H1 (cell line): ENCODE results near the gene NOVA1. TPM values are rescaled to one million over a fixed set of nuclear protein-coding genes. Genes with fewer than 3 reads are reported as not detected.

ENCODE experiments used
- CTCF ChIA-PET: fragments of 300-600 bp; sonication (Branson Sonifier 250); formaldehyde crosslinking; loops from one replicate; lab custom pipeline; 2021; ENCODE audit not compliant: partially characterized antibody; lab: Charles Lee
- POLR2A ChIA-PET: fragments of 300-600 bp; sonication (Branson Sonifier 250); formaldehyde crosslinking; loops from one replicate; lab custom pipeline; 2021; ENCODE audit warnings: inconsistent platforms; ENCODE audit not compliant: partially characterized antibody; lab: Charles Lee
- DNase-seq, 2 experiments: peaks; one replicate each; pipeline versions ENCODE4 v3.0.0 to v3.0.0-alpha.2; 2010 to 2022; ENCODE audit warnings: low spot score in 2 of 2, low read depth in 1 of 2, mixed read lengths in 1 of 2
- FAIRE-seq: peaks from 2 replicates; lab custom pipeline; 2011; peaks lifted over from hg19 to GRCh38; lab: Jason Lieb, UNC
- H2AFZ ChIP-seq: 2 replicates; pipeline ENCODE4 v1.8.1; 2012; ENCODE audit warnings: low read length, inconsistent platforms
- H2AK5ac ChIP-seq: 2 replicates; pipeline ENCODE4 v1.6.1; 2013; ENCODE audit warnings: low read depth, low read length
- H2BK120ac ChIP-seq: replicated peaks from 2 replicates; pipeline ENCODE3; 2013; ENCODE audit warnings: low read depth, low read length, inconsistent platforms
- H2BK12ac ChIP-seq: 2 replicates; pipeline ENCODE4 v1.6.1; 2013; ENCODE audit warnings: low read depth, low read length
- H2BK15ac ChIP-seq: 2 replicates; pipeline ENCODE4 v1.6.1; 2013; ENCODE audit warnings: low read length
- H2BK20ac ChIP-seq: 2 replicates; pipeline ENCODE4 v1.6.1; 2013; ENCODE audit warnings: low read length
- H2BK5ac ChIP-seq: 2 replicates; pipeline ENCODE4 v1.6.1; 2013; ENCODE audit warnings: low read depth, low read length
- H3K14ac ChIP-seq: 2 replicates; pipeline ENCODE4 v1.6.1; 2013; ENCODE audit warnings: inconsistent platforms; ENCODE audit not compliant: insufficient read length
- H3K18ac ChIP-seq: 2 replicates; pipeline ENCODE4 v1.6.1; 2013; ENCODE audit warnings: low read length; ENCODE audit errors: extremely low read depth
- H3K23ac ChIP-seq: 2 replicates; pipeline ENCODE4 v1.6.1; 2013; ENCODE audit warnings: inconsistent platforms; ENCODE audit not compliant: insufficient read length
- H3K23me2 ChIP-seq: 2 replicates; pipeline ENCODE4 v1.6.1; 2013; ENCODE audit warnings: low read depth, low read length
- H3K27ac ChIP-seq: 2 replicates; pipeline ENCODE4 v1.6.1; 2011; ENCODE audit warnings: low read depth, low read length, inconsistent platforms
- H3K27me3 ChIP-seq, 4 experiments: replicated peaks in 1 of 4; 1 replicate in 1 of 4; 2 replicates in 3 of 4; pipeline versions ENCODE4 v1.6.1 to v1.8.1; 2011 to 2013; ENCODE audit warnings: low read length in 3 of 4, mild to moderate bottlenecking in 3 of 4, inconsistent platforms in 2 of 4, mixed read lengths in 2 of 4, moderate library complexity in 1 of 4; ENCODE audit not compliant: control insufficient read depth in 3 of 4, insufficient read depth in 3 of 4; ENCODE audit errors: extremely low read depth in 1 of 4
- H3K36me3 ChIP-seq, 4 experiments: 2 replicates each; pipeline versions ENCODE4 v1.6.1 to v1.8.1; 2011 to 2013; ENCODE audit warnings: mild to moderate bottlenecking in 4 of 4, low read length in 3 of 4, moderate library complexity in 2 of 4, control low read depth in 1 of 4, inconsistent platforms in 1 of 4; ENCODE audit not compliant: insufficient read depth in 4 of 4, control insufficient read depth in 2 of 4
- H3K4ac ChIP-seq: replicated peaks from 2 replicates; pipeline ENCODE3; 2013; ENCODE audit warnings: low read length, low read depth, mixed read lengths, inconsistent platforms; ENCODE audit not compliant: insufficient read length
- H3K4me1 ChIP-seq, 4 experiments: replicated peaks in 1 of 4; 1 replicate in 1 of 4; 2 replicates in 3 of 4; pipeline versions ENCODE4 v1.6.1 to v1.8.1; 2011 to 2013; ENCODE audit warnings: low read length in 3 of 4, inconsistent platforms in 2 of 4, mixed read lengths in 1 of 4; ENCODE audit not compliant: insufficient read depth in 4 of 4, control insufficient read depth in 3 of 4
- H3K4me2 ChIP-seq, 2 experiments: 2 replicates each; pipeline versions ENCODE4 v1.6.1 to v1.8.1; 2011 to 2013; ENCODE audit warnings: low read depth in 2 of 2, low read length in 2 of 2, control low read depth in 1 of 2, inconsistent platforms in 1 of 2, mild to moderate bottlenecking in 1 of 2; ENCODE audit not compliant: insufficient read depth in 1 of 2
- H3K4me3 ChIP-seq, 4 experiments: fragments of 200-600, 300-600 bp in 1 of 4; sonication (generic), shearing (Covaris generic), sonication (Bioruptor Twin) in 1 of 4; 2 replicates each; pipeline versions ENCODE4 v1.5.1 to v1.8.1; 2011 to 2016; ENCODE audit warnings: low read length in 4 of 4, low read depth in 3 of 4, control low read depth in 2 of 4, inconsistent platforms in 2 of 4, mild to moderate bottlenecking in 2 of 4, mixed read lengths in 1 of 4, moderate library complexity in 1 of 4; ENCODE audit not compliant: insufficient read depth in 2 of 4; ENCODE audit errors: extremely low read depth in 1 of 4
- H3K56ac ChIP-seq: replicated peaks from 2 replicates; pipeline ENCODE3; 2013; ENCODE audit warnings: low read depth, mild to moderate bottlenecking, mixed read lengths, low read length, inconsistent platforms; ENCODE audit not compliant: insufficient read length
- H3K79me1 ChIP-seq: 2 replicates; pipeline ENCODE4 v1.6.1; 2013; ENCODE audit warnings: low read depth, low read length, control low read depth
- H3K79me2 ChIP-seq, 2 experiments: 2 replicates each; pipeline versions ENCODE4 v1.6.1 to v1.8.1; 2012 to 2013; ENCODE audit warnings: low read length in 2 of 2, mild to moderate bottlenecking in 2 of 2, inconsistent platforms in 1 of 2; ENCODE audit not compliant: insufficient read depth in 2 of 2, control insufficient read depth in 1 of 2
- H3K9ac ChIP-seq, 4 experiments: replicated peaks in 1 of 4; 1 replicate in 1 of 4; 2 replicates in 3 of 4; pipeline versions ENCODE4 v1.6.1 to v1.8.1; 2011 to 2013; ENCODE audit warnings: low read depth in 3 of 4, low read length in 3 of 4, control low read depth in 2 of 4, mild to moderate bottlenecking in 2 of 4, moderate library complexity in 2 of 4, inconsistent platforms in 1 of 4; ENCODE audit errors: extremely low read depth in 1 of 4
- H3K9me3 ChIP-seq, 2 experiments: 2 replicates each; pipeline versions ENCODE4 v1.6.1 to v1.8.1; 2012 to 2013; ENCODE audit warnings: mild to moderate bottlenecking in 2 of 2, moderate library complexity in 2 of 2, control low read depth in 1 of 2, inconsistent platforms in 1 of 2, low read depth in 1 of 2, low read length in 1 of 2, mixed read lengths in 1 of 2; ENCODE audit not compliant: insufficient read depth in 2 of 2
- H4K20me1 ChIP-seq, 2 experiments: replicated peaks in 1 of 2; 2 replicates each; pipeline versions ENCODE3 to v1.8.1; 2011 to 2013; ENCODE audit warnings: inconsistent platforms in 2 of 2, low read length in 2 of 2, mild to moderate bottlenecking in 1 of 2; ENCODE audit not compliant: insufficient read depth in 2 of 2, control insufficient read depth in 1 of 2
- H4K5ac ChIP-seq: 2 replicates; pipeline ENCODE4 v1.6.1; 2013; ENCODE audit warnings: low read length, low read depth, mixed read lengths, inconsistent platforms; ENCODE audit not compliant: insufficient read length
- H4K8ac ChIP-seq: 2 replicates; pipeline ENCODE4 v1.8.0; 2013; ENCODE audit warnings: mild to moderate bottlenecking, moderate library complexity, low read length, inconsistent platforms; ENCODE audit not compliant: insufficient read depth; ENCODE audit errors: extremely low read depth
- H4K91ac ChIP-seq: replicated peaks from 2 replicates; pipeline ENCODE3; 2013; ENCODE audit warnings: low read length, mixed read lengths, inconsistent platforms; ENCODE audit not compliant: insufficient read length
- CHD2 ChIP-seq: IDR thresholded peaks from 2 replicates; pipeline ENCODE4 v1.6.1; 2012; ENCODE audit warnings: low read length, improper control_type of control experiment
- WGBS, 2 experiments: shearing (Covaris generic) in 1 of 2; methylation state at CpG; one replicate each; pipeline versions ENCODE4 v1.1.6 to v1.1.7; 2013 to 2015; ENCODE audit warnings: low lambda C conversion rate in 2 of 2, mixed read lengths in 2 of 2, inconsistent platforms in 1 of 2, low coverage in 1 of 2, missing lambda C conversion rate in 1 of 2; ENCODE audit not compliant: insufficient replicate concordance in 2 of 2, insufficient coverage in 1 of 2, insufficient read length in 1 of 2; ENCODE audit errors: extremely low coverage in 1 of 2, missing lambda C conversion rate in 1 of 2; 5-methylcytosine and 5-hydroxymethylcytosine counted together
- polyA plus RNA-seq, 7 experiments: library from polyadenylated mRNA; depleted of rRNA in 3 of 7; stranded (reverse) in 5 of 7; unstranded in 2 of 7; fragments of >200 nt in 5 of 7; fragments of 200-250 nt in 2 of 7; gene quantifications; 1 replicate in 5 of 7; 2 replicates in 1 of 7; 4 replicates in 1 of 7; pipeline versions ENCODE4 v1.2.1 to v1.2.3, GENCODE V29; 2011 to 2013; ENCODE audit warnings: missing spikeins in 2 of 7, mixed read lengths in 2 of 7
- total RNA-seq: library from RNA; stranded (reverse); fragmentation: NEBNext Ultra II Directional; extraction: Animal tissue kit (Norgen Biotek cat#: 25700); gene quantifications from 2 replicates; pipeline ENCODE4 v1.2.1, GENCODE V29; 2021

The NOVA1 gene
- total and polyA plus RNA-seq, 2 of the 8 experiments (the other 6 are each of a cell fraction or from before 2014, with no cell fraction given) = 6.8 to 12.7 TPM

DNA sequence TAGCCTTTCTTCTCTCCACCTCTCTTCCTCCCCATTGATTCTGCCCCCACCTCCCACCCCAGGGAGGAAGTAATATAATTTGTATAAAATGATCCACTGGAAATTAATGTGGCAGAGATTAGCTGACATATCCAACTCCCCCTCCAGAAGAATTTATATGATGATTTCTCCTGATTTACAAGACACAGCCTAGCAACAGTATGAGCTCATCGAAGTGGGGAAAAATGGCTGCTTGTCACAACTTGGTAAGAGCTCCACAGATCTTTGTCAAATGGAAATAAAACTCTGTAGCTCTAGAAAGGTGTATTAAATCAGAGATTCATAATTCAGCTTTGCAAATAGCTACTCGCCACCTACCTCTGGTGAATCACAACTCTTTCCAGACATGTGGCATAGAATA lies 195.7 kb downstream of the NOVA1 start:
- no peak overlapping the region for H3K9ac ChIP-seq
- no peak overlapping the region for H3K23ac ChIP-seq
- no peak overlapping the region for H2BK120ac ChIP-seq
- TF ChIP-seq CHD2 = no peak
- FAIRE-seq = no peak
- no peak overlapping the region for H2BK12ac ChIP-seq
- no peak overlapping the region for H3K27ac ChIP-seq
- H3K79me2 ChIP-seq = no peaks in the 10 kb centered on the region
- CTCF ChIA-PET = interaction anchor here (0.9 kb wide), 1 partner anchor 16 kb away, joined by 3 read pairs; no protein-coding TSS in a partner anchor
- no peak overlapping the region for H2AFZ ChIP-seq
- no peak overlapping the region for H3K18ac ChIP-seq
- POLR2A ChIA-PET = no interaction called here
- 92% methylated on average over 2 of the region's 2 CpGs; no CpG with 5 or more reads in 1 of the 2 experiments for WGBS, 2 experiments
- no peak for DNase-seq
- no peak overlapping the region for H2BK20ac ChIP-seq
- H4K91ac ChIP-seq = no peak overlapping the region
- H3K79me1 ChIP-seq = no peaks in the 10 kb centered on the region
- no peak overlapping the region for H3K4ac ChIP-seq
- H4K8ac ChIP-seq = no peak overlapping the region
- no peak overlapping the region for H2BK15ac ChIP-seq
- no peak overlapping the region for H3K14ac ChIP-seq
- no peaks in the 10 kb centered on the region for H3K4me1 ChIP-seq
- no peaks in the 10 kb centered on the region for H3K36me3 ChIP-seq
- H3K56ac ChIP-seq = no peak overlapping the region
- H2BK5ac ChIP-seq = no peak overlapping the region
- H3K27me3 ChIP-seq = no peaks in the 10 kb centered on the region
- no peaks in the 10 kb centered on the region for H3K23me2 ChIP-seq
- H3K9me3 ChIP-seq = no peaks in the 10 kb centered on the region
- no peak overlapping the region for H4K5ac ChIP-seq
- no peaks in the 10 kb centered on the region for H4K20me1 ChIP-seq
- H3K4me3 ChIP-seq = no peak overlapping the region
- no peak overlapping the region for H3K4me2 ChIP-seq
- no peak overlapping the region for H2AK5ac ChIP-seq
